ENCODE results near the gene GLB1L2.
A peak's percentile ranks its signal among the peaks of the same experiment; 100 is the strongest.
"Not testable (repeated sequence)": the region's sequence is repeated elsewhere in the genome, so short reads cannot be mapped to it uniquely, and the experiment has no call there.

The GLB1L2 gene, protein sequence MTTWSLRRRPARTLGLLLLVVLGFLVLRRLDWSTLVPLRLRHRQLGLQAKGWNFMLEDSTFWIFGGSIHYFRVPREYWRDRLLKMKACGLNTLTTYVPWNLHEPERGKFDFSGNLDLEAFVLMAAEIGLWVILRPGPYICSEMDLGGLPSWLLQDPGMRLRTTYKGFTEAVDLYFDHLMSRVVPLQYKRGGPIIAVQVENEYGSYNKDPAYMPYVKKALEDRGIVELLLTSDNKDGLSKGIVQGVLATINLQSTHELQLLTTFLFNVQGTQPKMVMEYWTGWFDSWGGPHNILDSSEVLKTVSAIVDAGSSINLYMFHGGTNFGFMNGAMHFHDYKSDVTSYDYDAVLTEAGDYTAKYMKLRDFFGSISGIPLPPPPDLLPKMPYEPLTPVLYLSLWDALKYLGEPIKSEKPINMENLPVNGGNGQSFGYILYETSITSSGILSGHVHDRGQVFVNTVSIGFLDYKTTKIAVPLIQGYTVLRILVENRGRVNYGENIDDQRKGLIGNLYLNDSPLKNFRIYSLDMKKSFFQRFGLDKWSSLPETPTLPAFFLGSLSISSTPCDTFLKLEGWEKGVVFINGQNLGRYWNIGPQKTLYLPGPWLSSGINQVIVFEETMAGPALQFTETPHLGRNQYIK

DNA sequence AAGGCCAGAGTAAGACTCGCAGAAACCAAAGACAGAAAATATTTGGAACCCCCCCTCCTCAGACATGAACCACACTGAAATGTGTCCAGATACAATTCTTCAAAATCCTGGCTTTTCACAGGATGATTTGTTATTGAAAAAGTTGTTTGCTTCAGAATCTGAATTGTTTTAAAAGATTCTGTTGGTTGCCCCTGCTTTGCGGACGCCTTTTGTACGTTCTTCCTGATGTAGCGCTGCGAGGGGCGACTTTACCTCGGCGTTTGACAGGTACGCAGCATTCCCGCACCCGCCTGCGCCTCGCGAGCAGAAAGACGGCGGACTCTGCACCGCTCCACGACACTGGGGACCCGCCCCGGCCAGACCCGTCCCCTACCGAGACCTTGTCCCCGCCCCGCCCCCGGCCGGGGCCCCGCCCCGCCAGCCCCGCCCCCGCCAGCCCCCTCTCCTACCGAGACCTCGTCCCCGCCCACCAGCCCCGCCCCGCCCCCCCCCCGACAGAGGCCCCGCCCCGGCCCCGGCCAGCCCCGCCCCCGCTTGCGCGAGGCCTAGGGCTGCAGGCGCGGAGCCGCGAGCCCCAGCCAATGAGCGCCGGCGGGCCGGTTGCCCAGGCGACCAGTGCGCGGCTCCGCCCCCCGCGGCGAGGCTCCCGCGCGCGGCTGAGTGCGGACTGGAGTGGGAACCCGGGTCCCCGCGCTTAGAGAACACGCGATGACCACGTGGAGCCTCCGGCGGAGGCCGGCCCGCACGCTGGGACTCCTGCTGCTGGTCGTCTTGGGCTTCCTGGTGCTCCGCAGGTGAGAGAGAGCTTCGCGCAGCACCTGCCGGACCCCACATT lies at the start of gene GLB1L2:
Gene GLB1L2 (plus strand): TSS at position 635 of the 835 bp plus-strand sequence. CDS start 74 bp downstream, at position 709.
- peak; percentile 95 for DNase-seq

DNA sequence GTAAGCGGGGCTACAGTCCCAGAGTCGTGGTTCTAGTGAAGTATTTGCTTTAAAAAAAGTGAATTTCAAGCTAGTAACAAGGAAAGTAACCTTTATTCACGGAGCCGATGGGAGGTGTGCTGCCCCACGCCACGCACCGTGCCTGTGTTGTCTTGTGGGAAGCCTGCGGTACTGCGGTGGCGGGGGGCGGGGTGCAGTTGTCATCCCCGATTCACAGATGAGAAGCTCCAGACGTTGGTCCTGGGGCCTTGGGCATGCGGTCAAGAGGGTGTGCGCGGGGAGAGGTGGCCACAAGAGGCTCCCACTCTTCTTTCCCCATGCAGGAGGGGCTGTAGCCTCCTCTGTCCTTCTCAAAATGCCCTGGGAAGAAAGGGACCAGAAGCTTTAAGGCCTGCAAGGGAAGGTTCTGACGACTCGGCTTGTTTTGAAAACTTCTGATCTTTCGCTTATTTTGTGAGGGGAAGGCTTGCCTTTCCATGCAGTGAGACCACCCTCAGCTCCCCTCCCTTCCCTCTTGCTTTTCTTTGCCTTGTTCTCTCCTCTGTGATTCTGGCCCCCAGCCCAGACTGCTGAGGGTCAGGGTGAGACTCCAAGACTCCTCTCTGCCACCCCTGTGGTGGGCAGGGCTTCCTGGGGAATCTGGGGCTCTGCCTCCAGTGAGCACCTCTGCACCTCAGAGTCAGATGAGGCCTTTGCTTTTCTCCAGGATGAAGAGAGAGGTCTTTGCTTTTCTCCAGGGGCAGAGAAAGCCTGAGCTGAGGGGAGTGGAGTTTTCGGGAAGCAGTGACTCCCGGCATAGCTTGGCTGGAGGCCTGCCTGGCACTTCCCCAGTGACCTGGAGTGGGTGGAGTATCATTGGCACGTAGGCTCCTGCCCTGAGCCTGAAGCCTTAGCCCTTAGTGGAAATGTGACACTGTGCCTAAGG lies 49.4 kb upstream of the GLB1L2 start:
- no peak for DNase-seq

DNA sequence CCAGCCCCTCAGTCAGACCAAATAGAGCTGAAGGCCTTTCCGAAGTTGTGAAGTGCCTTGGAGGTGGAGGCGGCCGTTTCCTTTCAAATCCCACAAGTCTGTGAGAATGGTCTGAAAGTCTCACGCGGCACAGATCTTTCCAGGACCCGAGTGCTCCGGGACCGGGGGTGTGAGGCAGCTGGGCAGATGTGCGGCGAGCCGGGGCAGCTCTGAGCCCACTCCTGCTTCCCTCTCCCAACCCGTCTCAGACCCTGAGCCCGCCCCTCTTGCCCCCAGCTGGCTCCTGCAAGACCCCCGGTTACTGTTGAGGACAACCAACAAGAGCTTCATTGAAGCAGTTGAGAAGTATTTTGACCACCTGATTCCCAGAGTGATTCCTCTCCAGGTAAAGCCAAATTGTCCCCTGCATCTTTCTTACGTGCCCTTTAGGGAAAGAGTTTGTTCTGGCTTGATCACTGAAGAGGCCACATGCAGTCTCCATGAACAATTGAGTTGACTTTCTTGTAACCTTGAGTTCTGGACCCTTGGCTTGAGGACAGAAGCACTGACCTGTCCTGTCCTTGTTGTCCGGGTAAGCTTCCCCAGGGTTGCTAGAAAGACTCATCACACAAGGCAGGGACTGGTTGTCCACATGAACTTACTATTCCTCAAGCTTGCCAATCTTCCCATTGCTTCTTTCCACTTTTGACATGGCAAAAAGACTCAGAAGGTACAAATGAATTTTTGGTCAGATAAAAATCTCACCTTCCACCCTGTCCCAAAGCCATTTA lies 48.1 kb upstream of the GLB1L2 start:
- DNase-seq = no peak

DNA sequence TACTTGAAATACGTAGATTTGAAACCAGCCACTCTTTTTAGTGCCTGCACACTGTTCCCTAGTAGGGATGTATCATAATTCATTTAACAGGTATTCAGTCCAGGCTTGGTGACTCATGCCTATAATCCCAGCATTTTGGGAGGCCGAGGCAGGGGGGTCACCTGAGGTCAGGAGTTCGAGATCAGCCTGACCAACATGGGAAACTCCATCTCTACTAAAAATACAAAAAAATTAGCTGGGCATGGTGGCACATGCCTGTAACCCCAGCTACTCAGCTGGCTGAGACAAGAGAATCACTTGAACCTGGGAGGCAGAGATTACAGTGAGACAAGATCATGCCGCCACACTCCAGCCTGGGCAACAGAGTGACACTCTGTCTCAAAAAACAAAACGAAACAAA lies 47.4 kb upstream of the GLB1L2 start:
- not testable (repeated sequence) for DNase-seq

DNA sequence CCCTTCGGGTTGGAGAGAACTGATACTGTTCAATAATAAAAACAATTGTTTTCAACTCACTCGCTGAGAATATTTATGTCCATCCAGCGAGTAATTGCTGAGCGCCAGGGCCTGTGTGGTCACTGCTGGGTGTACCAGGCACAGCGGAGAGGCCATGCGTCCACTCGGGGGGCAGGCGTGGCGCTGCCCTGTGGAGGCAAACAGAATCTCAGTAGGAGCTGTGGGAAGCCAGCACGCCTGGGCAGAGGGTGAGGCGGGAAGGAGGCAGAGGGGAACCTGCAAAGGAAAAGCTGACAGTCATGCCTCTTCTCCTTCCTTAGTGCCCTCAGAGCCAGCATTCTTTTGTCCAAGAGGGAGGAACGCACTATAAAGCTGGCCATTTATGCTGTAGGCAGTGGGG lies 44.2 kb upstream of the GLB1L2 start:
- no peak for DNase-seq

DNA sequence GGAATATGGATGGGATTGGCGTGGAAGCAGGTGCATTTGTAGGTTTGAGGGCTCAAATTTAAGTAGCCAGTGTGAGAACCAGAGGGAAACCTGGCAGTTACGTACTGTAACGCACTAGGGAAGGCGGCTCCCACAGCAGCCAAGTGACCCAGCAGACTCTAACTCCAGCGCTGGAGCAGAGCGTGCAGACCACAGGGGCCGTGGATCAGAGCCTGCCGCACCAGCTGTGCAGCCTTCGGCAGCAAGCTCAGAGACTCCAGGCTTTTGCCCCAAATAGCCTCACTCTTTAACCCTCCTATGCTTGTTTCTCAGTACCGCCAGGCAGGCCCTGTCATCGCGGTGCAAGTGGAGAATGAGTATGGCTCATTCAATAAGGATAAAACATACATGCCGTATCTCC lies 43.3 kb upstream of the GLB1L2 start:
- DNase-seq = no peak

DNA sequence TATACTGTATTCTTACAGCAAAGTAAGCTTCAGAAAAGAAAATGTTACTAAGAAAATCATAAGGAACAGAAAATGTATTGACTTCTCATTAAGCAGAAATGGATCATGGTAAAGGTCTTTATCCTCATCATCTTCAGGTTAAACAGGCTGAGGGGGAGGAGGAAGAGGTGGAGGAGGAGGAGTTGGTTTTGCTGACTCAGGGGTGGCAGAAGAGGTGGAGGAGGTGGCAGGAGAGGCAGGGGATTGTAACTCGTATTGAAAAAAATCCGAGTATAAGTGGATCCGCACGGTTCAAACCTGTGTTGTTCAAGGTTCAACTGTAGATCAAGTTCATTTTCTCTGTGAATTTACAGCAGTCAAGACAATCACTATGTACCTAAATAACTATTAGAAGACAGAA lies 42.6 kb upstream of the GLB1L2 start:
- no peak for DNase-seq

DNA sequence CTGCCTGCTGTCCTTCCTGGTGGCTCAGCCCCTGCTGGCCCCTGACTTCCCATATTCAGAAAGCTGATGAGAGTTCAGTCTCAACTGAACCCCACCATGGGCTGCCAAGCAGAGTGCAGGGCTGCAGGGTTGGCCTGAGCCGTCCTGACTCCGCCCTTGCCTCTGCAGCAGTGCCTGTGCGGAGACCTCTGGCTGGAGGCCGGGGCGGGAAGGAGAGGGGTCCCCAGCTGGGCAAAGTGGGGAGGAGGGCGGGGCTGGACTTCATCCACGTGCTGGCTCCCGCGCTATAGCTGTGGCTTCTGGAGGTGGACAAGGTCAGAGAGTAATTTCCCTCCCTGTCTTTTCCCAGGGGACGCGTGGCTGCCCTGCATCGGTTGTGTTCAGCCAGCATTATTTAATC lies 42.0 kb upstream of the GLB1L2 start:
- DNase-seq = no peak

DNA sequence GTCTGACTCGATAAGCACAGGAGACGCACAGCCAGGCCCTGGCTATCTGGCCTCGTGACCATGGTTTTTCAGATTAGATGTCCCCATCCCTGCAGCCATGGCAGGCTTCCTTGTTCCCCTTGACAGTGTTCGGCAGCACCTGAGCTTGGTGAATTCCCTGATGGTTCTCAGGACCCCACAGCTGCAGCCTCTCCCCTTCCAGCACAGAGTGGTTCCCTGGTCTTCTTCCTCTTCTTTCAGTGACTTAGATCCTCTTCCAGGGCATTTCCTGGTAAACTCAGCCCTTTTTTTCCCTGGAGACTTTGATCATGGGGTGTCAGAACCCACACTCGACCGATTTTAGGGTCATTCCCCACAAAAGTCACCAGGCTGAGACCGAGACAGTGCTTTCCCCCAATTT lies 41.1 kb upstream of the GLB1L2 start:
- DNase-seq = no peak

DNA sequence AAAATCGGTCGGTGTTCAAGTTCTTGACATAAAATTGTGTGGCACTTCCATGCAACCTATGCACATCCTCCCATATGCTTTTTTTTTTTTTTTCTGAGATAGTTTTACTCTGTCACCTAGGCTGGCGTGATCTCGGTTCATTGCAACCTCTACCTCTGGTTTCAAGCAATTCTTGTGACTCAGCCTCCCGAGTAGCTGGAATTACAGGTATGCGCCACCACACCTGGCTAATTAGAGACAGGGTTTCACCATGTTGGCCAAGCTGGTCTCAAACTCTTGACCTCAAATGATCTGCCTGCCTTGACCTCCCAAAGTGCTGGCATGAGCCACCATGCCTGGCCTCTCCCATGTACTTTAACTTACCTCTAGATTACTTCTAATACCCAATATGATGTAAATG lies 40.6 kb upstream of the GLB1L2 start:
- DNase-seq = no peak

DNA sequence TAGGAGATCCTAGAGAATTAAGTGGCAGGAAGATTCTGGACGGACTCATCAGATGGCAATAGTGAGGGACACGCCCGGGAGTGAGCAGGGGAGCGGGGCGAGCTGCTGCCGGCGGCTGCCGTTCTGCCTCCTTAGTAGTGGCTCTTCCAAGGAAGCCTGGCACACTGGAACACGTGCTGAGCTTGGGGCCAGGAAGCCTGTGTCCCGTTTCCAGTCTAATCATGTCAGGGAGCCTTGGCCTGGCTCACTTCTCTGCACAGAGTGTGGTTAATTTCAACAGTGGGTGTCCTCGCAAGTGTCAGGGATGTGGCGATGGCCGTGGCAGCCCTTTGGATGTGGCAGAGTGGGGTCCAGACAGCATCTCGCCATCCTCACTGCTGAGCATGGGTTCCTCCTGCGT lies 39.1 kb upstream of the GLB1L2 start:
- DNase-seq = no peak

DNA sequence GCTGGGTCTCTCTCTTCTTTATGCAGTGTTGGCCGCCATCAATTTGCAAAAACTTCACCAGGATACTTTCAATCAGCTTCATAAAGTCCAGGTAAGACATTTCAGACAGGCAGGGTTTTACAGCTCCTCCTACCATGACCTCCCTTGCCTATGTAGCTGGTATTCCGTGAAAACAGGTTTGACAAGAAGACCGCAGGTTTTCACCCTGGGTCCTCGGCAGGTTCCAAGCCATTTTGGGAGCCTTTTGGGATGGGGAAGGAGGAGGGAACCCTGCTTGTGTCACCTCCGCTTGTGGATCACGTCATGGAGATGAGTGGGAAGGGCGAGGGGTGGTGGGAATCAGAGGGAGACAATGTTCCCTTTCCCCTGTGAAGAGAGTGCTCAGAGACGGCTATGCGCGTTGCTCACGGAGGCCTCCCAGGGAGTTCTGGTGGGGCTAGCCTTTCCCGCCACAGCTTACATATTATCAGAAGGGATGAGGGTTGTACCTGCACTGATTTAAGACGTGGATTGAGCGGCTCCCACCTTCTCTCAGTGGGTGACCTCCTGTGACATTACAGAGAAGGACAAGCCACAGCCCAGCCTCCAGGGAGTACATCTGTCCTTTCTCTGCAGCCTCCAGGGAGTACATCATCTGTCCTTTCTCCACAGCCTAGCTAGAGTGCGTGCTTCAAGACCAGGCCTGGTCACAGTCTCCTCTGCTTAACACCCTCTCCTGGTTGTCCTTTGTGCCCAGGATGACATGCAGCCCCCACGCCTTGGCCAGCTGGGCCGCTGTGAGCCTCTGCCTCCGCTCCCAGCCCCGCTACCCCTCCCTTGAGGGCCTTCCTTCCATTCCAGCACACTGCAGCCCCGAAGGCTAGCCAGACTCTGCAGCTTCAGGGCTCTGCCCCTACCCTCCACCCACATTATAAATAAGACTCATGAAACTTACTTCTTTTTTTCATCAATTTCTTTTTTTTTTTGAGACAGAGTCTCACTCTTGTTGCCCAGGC lies 38.4 kb upstream of the GLB1L2 start:
- no peak for DNase-seq

DNA sequence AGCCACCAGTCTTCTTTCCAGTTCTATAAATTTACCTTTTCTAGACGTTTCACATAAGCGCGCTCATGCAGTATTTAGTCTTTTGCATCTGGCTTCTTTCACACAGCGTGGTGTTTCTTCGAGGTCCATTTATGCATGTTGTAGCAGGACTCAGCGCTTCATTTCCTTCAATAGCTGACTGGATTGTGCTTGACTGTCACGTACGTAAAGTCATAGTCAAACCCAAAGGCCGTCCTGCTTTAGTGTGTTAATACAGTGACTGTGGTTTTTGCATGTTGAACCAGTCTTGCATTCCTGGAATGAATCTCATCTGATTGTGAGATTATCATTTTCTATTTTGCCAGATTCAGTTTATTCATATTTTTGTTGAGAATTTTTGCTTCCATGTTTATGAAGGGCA lies 37.1 kb upstream of the GLB1L2 start:
- DNase-seq = no peak

DNA sequence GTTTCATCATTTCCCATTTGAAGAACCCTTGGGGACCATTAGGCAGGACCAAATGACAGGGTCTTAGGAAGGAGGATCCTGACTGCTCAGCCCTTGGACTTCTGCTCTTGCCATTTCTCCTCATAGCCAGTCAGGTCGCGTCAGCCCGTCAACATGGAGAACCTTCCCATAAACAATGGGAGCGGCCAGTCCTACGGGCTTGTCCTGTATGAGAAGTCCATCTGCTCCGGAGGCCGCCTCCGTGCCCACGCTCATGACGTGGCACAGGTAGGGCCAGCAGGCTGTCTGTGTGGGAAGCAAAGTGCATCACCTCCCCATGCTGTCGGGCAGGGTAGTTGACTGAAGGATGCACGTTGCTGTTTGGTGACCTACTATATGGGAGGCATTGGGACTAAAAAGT lies 19.6 kb upstream of the GLB1L2 start:
- no peak for DNase-seq

DNA sequence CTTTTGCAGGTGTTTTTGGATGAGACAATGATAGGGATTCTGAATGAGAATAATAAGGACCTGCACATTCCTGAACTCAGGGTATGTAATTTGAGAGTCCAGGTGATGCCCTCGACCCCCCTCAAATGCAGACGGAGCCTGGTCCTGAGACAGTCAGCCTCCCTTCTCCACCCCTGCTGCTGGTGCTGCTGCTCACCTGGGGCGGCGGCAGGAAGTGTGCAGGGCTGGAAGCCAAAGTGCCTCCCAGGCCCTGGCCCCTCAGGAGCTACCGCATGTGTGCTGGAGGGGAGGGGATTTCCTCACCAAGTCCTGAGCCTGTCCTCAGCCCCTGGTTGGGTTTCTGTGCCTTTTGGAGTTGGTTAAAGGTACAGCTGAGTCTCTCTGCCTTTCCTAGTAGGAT lies 19.0 kb upstream of the GLB1L2 start:
- no peak for DNase-seq

DNA sequence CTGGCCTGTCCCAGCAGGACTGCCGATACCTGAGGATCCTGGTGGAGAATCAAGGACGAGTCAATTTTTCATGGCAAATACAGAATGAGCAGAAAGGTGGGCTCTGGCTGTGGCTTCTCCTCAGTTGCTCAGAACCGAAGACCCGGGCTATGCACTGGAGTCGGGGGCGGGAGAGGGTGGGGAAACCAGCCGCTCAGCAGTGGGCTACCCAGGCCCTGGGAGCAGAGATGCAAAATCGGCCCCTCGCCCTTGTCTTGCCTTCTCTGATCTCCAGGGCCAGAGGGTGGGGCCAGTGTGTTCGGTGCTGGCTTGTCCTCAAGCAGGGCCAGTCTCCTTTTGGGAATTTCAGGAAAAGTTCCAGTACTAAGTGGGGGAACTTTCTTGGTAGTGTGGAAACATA lies 18.4 kb upstream of the GLB1L2 start:
- DNase-seq = no peak

DNA sequence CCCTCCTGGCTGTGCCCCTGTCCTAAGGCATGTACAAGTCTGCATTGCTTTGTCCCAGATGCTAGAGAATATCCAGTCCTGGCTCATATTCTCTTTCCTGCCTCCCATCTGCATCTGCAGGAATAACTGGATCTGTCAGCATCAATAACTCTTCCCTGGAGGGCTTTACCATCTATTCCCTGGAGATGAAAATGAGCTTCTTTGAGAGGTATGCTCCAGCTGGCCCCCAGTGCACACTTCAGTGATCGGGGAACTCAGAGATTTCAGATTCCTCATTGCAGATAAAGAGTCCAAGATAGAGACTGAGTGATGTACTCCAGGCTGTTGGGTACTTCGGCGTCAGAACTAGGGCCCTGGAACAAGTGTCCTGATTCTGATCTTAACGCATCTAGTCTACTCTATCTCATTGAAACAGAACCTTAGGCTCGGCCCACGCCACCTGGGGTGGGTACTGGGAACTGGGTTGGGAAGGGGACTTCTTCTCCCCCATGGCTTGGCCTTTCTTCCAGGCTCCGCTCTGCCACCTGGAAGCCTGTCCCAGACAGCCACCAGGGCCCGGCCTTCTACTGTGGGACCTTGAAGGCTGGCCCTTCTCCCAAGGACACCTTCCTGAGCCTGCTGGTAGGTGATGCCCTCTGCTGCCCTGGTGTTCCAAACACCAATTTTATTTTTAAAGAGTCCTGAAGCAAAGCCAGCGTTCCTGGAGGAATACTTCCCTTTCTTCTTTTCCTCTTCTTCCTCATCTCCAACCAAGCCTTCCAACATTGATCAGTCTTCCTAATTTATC lies 17.8 kb upstream of the GLB1L2 start:
- no peak for DNase-seq

DNA sequence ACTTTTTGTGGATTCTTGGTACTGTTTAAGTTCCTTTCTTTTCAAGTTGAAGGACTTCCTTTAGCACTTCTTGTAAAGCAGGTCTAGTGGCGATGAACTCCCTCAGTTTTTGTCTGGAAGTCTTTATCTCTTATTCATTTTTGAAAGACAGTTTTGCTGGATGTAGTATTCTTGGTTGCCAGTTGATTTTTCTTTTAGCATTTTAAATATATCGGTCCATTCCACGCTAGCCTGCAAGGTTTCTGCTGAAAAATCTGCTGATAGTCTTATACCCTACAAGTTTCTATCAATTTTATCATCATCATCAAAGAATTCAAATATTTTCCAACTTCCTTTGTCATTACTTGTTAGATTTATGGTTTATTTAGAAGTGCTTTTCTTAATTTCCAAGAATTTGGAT lies 14.7 kb upstream of the GLB1L2 start:
- no peak for DNase-seq

DNA sequence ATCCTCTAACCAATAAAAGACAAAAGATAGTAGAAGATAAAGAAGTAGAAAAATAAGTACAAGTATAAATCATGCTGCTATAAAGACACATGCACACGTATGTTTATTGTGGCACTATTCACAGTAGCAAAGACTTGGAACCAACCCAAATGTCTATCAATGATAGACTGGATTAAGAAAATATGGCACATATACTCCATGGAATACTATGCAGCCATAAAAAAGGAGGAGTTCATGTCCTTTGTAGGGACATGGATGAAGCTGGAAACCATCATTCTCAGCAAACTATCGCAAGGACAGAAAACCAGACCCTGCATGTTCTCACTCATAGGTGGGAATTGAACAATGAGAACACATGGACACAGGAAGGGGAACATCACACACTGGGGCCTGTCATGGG lies 10.4 kb upstream of the GLB1L2 start:
- not testable (repeated sequence) for DNase-seq

DNA sequence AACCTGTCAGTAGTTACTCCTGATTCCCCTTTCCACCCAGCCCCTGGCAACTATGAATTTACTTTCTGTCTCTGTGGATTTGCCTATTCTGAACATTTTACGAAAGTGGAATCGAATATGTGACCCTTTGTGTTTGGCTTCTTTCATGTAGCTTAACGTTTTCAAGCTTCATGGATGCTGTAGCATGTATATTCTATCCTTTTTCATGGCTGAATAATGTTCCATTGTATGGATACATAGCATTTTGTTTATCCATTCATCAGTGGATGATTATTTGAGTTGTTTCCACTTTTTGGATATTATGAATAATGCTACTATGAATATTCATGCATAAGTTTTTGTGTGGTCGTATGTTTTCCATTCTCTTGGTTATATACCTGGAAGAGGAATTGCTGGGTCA lies 9.2 kb upstream of the GLB1L2 start:
- DNase-seq = no peak

All from islet precursor cell (in vitro differentiated cells).